ENCODE data around the gene LMF1.

DNA sequence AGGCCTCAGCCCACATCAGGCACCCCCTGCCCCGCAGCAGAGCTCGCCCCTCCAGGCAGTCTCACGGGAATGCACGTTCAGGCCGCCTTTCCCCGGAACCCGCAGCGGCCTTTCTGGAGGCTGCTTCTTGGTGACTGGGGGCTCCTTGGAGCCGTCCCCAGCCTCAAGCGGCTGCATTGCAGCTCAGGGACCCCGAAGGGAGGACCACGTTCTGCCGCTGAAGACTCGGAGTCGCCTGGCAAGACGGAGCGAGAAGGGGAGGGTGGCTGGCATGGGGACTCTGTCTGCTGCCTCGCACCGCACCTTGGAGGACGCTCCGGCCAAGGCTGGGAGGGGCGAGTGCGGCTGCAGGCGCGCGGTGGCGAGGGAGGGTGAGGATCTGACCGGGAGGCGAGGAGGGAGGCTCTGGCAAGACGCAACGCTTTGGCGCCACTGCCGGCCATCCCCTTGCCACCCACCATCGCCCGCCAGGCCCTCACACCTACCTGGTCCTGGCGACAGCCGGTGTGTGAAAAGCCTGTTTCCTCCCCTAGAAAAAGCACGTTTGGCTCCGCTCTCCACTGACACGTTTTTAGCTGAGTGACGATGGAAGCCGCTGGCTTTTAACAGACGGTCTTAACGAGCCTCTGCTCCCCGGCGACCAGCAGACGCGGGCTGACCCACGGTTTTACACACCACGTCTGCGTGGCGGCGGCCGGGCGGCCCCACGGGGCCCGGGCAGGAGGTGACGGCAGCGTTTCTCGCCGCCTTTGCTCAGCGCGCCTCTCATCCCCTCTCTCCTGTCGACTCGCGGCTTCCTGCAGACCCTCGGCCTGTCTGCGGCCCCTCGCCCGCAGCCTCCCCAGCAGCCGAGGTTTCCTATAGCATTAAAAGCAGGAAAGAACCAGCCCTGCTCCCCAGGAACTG, 153.5 kb downstream of the LMF1 start:
- TF ChIP-seq, protein P1, sequence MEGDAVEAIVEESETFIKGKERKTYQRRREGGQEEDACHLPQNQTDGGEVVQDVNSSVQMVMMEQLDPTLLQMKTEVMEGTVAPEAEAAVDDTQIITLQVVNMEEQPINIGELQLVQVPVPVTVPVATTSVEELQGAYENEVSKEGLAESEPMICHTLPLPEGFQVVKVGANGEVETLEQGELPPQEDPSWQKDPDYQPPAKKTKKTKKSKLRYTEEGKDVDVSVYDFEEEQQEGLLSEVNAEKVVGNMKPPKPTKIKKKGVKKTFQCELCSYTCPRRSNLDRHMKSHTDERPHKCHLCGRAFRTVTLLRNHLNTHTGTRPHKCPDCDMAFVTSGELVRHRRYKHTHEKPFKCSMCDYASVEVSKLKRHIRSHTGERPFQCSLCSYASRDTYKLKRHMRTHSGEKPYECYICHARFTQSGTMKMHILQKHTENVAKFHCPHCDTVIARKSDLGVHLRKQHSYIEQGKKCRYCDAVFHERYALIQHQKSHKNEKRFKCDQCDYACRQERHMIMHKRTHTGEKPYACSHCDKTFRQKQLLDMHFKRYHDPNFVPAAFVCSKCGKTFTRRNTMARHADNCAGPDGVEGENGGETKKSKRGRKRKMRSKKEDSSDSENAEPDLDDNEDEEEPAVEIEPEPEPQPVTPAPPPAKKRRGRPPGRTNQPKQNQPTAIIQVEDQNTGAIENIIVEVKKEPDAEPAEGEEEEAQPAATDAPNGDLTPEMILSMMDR (conservative IDR thresholded peaks at IDR 0.05 in 1 of 2, IDR thresholded peaks at IDR 0.05 in 1 of 2; ENCODE audit: extremely low read depth in 1 of 2, insufficient read depth in 1 of 2, low read depth in 1 of 2, low read length in 2 of 2), result no peak
- no peak for TF ChIP-seq EZH2 (IDR thresholded peaks at IDR 0.05; ENCODE audit: borderline replicate concordance, low read length)

Measured in mammary epithelial cell (primary cell).